HFF-Myc (cell line): ENCODE measurements around the gene TNFRSF6B.

Experiments used
- DNase-seq: peaks from one replicate; pipeline ENCODE4 v3.0.0-alpha.2; 2011; ENCODE audit warnings: low read depth; ENCODE audit errors: extremely low read depth
- H3K4me3 ChIP-seq: replicated peaks from 2 replicates; pipeline ENCODE4 v1.5.1; 2011; ENCODE audit warnings: low read depth, mild to moderate bottlenecking, control low read depth, low read length
- TF ChIP-seq, protein P1 (sequence below): IDR thresholded peaks from 2 replicates; pipeline ENCODE4 v1.5.1; 2012; ENCODE audit warnings: mild to moderate bottlenecking, low read depth, low read length, control low read depth; ENCODE audit errors: missing control alignments

TNFRSF6B gene

DNA sequence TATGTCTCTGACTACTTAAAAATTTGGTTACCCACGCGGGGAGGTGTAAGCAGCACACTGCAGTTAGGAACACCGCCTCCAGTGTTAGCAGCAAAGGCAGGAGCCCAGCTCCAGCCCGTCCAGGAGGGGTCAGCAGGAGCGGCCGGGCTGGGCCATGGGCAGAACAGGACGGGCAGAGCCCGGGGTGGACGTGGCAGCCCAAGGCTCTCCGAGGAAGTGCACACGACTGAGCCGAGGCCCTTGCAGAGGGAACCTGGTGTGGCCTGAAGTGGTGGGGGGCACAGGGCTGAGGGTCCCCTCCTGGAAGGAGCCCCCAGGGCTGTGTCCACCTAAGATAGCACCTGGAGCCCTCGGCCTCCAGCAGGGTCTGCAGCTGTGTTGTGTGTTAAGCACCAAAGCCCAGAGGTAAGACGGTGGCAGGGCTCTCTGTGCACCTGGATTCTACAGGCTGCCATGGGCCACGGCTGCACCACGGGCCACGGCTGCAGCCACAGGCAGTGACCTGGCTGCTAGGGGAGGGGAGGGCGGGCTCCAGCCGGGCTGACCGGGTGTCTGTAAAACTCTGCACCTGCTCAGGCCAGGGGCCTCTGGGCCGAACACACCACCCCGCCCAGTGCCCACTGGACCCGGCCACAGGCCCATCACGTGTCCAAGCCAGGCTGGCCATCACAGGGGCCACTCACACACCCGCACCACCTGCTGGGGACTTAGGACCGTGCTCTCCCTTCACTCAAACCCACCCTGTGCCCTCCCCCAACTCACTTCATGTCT is 49.7 kb downstream of the TNFRSF6B start:
- TF ChIP-seq, protein P1, sequence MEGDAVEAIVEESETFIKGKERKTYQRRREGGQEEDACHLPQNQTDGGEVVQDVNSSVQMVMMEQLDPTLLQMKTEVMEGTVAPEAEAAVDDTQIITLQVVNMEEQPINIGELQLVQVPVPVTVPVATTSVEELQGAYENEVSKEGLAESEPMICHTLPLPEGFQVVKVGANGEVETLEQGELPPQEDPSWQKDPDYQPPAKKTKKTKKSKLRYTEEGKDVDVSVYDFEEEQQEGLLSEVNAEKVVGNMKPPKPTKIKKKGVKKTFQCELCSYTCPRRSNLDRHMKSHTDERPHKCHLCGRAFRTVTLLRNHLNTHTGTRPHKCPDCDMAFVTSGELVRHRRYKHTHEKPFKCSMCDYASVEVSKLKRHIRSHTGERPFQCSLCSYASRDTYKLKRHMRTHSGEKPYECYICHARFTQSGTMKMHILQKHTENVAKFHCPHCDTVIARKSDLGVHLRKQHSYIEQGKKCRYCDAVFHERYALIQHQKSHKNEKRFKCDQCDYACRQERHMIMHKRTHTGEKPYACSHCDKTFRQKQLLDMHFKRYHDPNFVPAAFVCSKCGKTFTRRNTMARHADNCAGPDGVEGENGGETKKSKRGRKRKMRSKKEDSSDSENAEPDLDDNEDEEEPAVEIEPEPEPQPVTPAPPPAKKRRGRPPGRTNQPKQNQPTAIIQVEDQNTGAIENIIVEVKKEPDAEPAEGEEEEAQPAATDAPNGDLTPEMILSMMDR, result no peak
- no peak for DNase-seq
- no peak overlapping the region for H3K4me3 ChIP-seq

- DNase-seq, result no peak
- TF ChIP-seq, protein P1, result no peak
- no peak overlapping the region for H3K4me3 ChIP-seq
Observed at GRCh38 chr20:63746751-63747315, 50.4 kb downstream of the TNFRSF6B start.

GRCh38 chr20:63747622-63748069 is 51.2 kb downstream of the TNFRSF6B start:
- TF ChIP-seq, protein P1, result no peak
- no peak for DNase-seq
- no peak overlapping the region for H3K4me3 ChIP-seq
